Fibroblast of skin of back (primary cell): ENCODE data around the gene KLHL8.
A peak's percentile ranks its signal among the peaks of the same experiment; 100 is the strongest.
"Not testable (repeated sequence)": the region's sequence is repeated elsewhere in the genome, so short reads cannot be mapped to it uniquely, and the experiment has no call there.

Experiments
- DNase-seq: peaks from one replicate; pipeline ENCODE4 v3.0.0-alpha.2; 2013

KLHL8 gene

GRCh38 chr4:87171944-87172343, 48.5 kb downstream of the KLHL8 start:
- DNase-seq: no peak

- DNase-seq: no peak
Measured at GRCh38 chr4:87166296-87166854, 54.0 kb downstream of the KLHL8 start.

- no peak for DNase-seq
Measured at GRCh38 chr4:87165892-87166291, 54.5 kb downstream of the KLHL8 start.

- DNase-seq: no peak
Measured at GRCh38 chr4:87153078-87153870, 67.1 kb downstream of the KLHL8 start.

GRCh38 chr4:87152310-87153041, 67.9 kb downstream of the KLHL8 start:
- no peak for DNase-seq

- DNase-seq: no peak
Measured at GRCh38 chr4:87151730-87152129, 68.7 kb downstream of the KLHL8 start.

GRCh38 chr4:87150498-87151261, 69.7 kb downstream of the KLHL8 start:
- peak; percentile 74 for DNase-seq

GRCh38 chr4:87147116-87147515, 73.3 kb downstream of the KLHL8 start:
- DNase-seq: no peak

- DNase-seq: not testable (repeated sequence)
Measured at GRCh38 chr4:87145934-87146333, 74.5 kb downstream of the KLHL8 start.

GRCh38 chr4:87144356-87144755, 76.1 kb downstream of the KLHL8 start:
- DNase-seq: no peak

- no peak for DNase-seq
Measured at GRCh38 chr4:87141428-87141827, 79.0 kb downstream of the KLHL8 start.

- DNase-seq: no peak
Measured at GRCh38 chr4:87134122-87134521, 86.3 kb downstream of the KLHL8 start.

GRCh38 chr4:87133183-87133582, 87.2 kb downstream of the KLHL8 start:
- DNase-seq: no peak

GRCh38 chr4:87132035-87132434, 88.4 kb downstream of the KLHL8 start:
- no peak for DNase-seq

GRCh38 chr4:87130985-87131703, 89.3 kb downstream of the KLHL8 start:
- DNase-seq: no peak

GRCh38 chr4:87129681-87130080, 90.7 kb downstream of the KLHL8 start:
- DNase-seq: no peak

GRCh38 chr4:87128006-87128705, 92.3 kb downstream of the KLHL8 start:
- no peak for DNase-seq

- DNase-seq: no peak
Measured at GRCh38 chr4:87126056-87126455, 94.4 kb downstream of the KLHL8 start.

- no peak for DNase-seq
Measured at GRCh38 chr4:87122252-87122651, 98.2 kb downstream of the KLHL8 start.

- DNase-seq: peak; percentile 8
Measured at GRCh38 chr4:87121341-87122065, 98.9 kb downstream of the KLHL8 start.
